Activated naive CD4-positive, alpha-beta T cell treated with anti-CD3 and anti-CD28 coated beads, Interleukin-2, amount 50 U/mL, for 72 hours (primary cell): Measurements from ENCODE around the gene MORN1. TPM values are rescaled to one million over a fixed set of nuclear protein-coding genes. Genes with fewer than 3 reads are reported as not detected.
"Not testable (repeated sequence)": the region's sequence is repeated elsewhere in the genome, so short reads cannot be mapped to it uniquely, and the experiment has no call there.

Source experiments
- ATAC-seq, 2 donors: fragments of 150-1000 bp; cut with Tn5 transposase; 2 replicates each; pipeline ENCODE4 v1.10.0; 2021; ENCODE audit warnings: mild to moderate bottlenecking in 2 of 2, moderate library complexity in 2 of 2
- DNase-seq, 2 donors: peaks; one replicate each; pipeline ENCODE4 v3.0.0; 2021 to 2022; ENCODE audit warnings: low spot score in 2 of 2
- H3K27ac Mint-ChIP-seq, 2 donors: one replicate each; pipeline ENCODE4 v1.8.0; 2022; ENCODE audit warnings: mild to moderate bottlenecking in 2 of 2, mixed read lengths in 2 of 2
- H3K36me3 Mint-ChIP-seq, 2 donors: one replicate each; pipeline ENCODE4 v1.8.0; 2022; ENCODE audit warnings: mixed read lengths in 2 of 2
- H3K9me3 Mint-ChIP-seq, 2 donors: one replicate each; pipeline ENCODE4 v1.8.0; 2022; ENCODE audit warnings: mixed read lengths in 2 of 2
- total RNA-seq, 2 donors: library from RNA; stranded (reverse); gene quantifications; one replicate each; pipeline ENCODE4 v1.2.3, GENCODE V29; 2022

The MORN1 gene
- total RNA-seq, 2 donors from 2014 or later: 2.0 to 5.7 TPM

- H3K27ac Mint-ChIP-seq: no peak overlapping the region
- no peak for DNase-seq
- no peaks in the 10 kb centered on the region for H3K9me3 Mint-ChIP-seq
- ATAC-seq: no peak
- H3K36me3 Mint-ChIP-seq: no peaks in the 10 kb centered on the region
Measured at GRCh38 chr1:2330519-2331199, 60.7 kb downstream of the MORN1 start.

GRCh38 chr1:2330035-2330434, 61.3 kb downstream of the MORN1 start:
- DNase-seq (no peak), ATAC-seq (no peak)
- Mint-ChIP-seq H3K36me3 (no peaks in the 10 kb centered on the region), H3K27ac (no peak overlapping the region), H3K9me3 (no peaks in the 10 kb centered on the region)

- Mint-ChIP-seq H3K36me3 (no peaks in the 10 kb centered on the region), H3K9me3 (no peaks in the 10 kb centered on the region), H3K27ac (no peak overlapping the region)
- ATAC-seq (no peak), DNase-seq (no peak)
Measured at GRCh38 chr1:2328676-2329455, 62.5 kb downstream of the MORN1 start.

GRCh38 chr1:2327841-2328240, 63.5 kb downstream of the MORN1 start:
- Mint-ChIP-seq H3K36me3 (no peaks in the 10 kb centered on the region), H3K27ac (no peak overlapping the region), H3K9me3 (no peaks in the 10 kb centered on the region)
- no peak for ATAC-seq
- DNase-seq: no peak

GRCh38 chr1:2327162-2327561, 64.2 kb downstream of the MORN1 start:
- H3K36me3 Mint-ChIP-seq, H3K9me3 Mint-ChIP-seq, DNase-seq, ATAC-seq: not testable (repeated sequence)
- H3K27ac Mint-ChIP-seq: peak overlapping the region; percentile 5 to 6

- no peak for ATAC-seq
- no peak for DNase-seq
- Mint-ChIP-seq H3K36me3 (no peaks in the 10 kb centered on the region), H3K27ac (peak overlapping the region; percentile 6 to 44), H3K9me3 (no peaks in the 10 kb centered on the region)
Measured at GRCh38 chr1:2326524-2326923, 64.8 kb downstream of the MORN1 start.

- DNase-seq (no peak), ATAC-seq (peak in 1 of 2 donors; percentile 14)
- Mint-ChIP-seq H3K9me3 (no peaks in the 10 kb centered on the region), H3K36me3 (no peaks in the 10 kb centered on the region), H3K27ac (peak overlapping the region in 1 of 2 donors; percentile 47)
Measured at GRCh38 chr1:2324553-2325366, 66.6 kb downstream of the MORN1 start.

- H3K9me3 Mint-ChIP-seq: no peaks in the 10 kb centered on the region
- no peak overlapping the region for H3K27ac Mint-ChIP-seq
- ATAC-seq (no peak), DNase-seq (no peak)
- no peaks in the 10 kb centered on the region for H3K36me3 Mint-ChIP-seq
Measured at GRCh38 chr1:2323451-2323974, 67.8 kb downstream of the MORN1 start.

GRCh38 chr1:2322581-2323211, 68.7 kb downstream of the MORN1 start:
- Mint-ChIP-seq H3K27ac (no peak overlapping the region), H3K9me3 (no peaks in the 10 kb centered on the region), H3K36me3 (no peaks in the 10 kb centered on the region)
- DNase-seq (no peak), ATAC-seq (no peak)

- Mint-ChIP-seq H3K9me3 (no peaks in the 10 kb centered on the region), H3K36me3 (no peaks in the 10 kb centered on the region), H3K27ac (no peak overlapping the region)
- ATAC-seq (no peak), DNase-seq (no peak)
Measured at GRCh38 chr1:2322065-2322571, 69.2 kb downstream of the MORN1 start.

- no peak for DNase-seq
- Mint-ChIP-seq H3K36me3 (no peaks in the 10 kb centered on the region), H3K27ac (no peak overlapping the region), H3K9me3 (no peaks in the 10 kb centered on the region)
- ATAC-seq: no peak
Measured at GRCh38 chr1:2320760-2321667, 70.3 kb downstream of the MORN1 start.

- DNase-seq (no peak), ATAC-seq (no peak)
- Mint-ChIP-seq H3K36me3 (no peaks in the 10 kb centered on the region), H3K27ac (no peak overlapping the region), H3K9me3 (no peaks in the 10 kb centered on the region)
Measured at GRCh38 chr1:2320006-2320405, 71.3 kb downstream of the MORN1 start.

GRCh38 chr1:2319291-2319690, 72.1 kb downstream of the MORN1 start:
- Mint-ChIP-seq H3K27ac (no peak overlapping the region), H3K36me3 (no peaks in the 10 kb centered on the region), H3K9me3 (no peaks in the 10 kb centered on the region)
- DNase-seq (no peak), ATAC-seq (no peak)

GRCh38 chr1:2318314-2319278, 72.8 kb downstream of the MORN1 start:
- ATAC-seq (no peak), DNase-seq (no peak)
- no peak overlapping the region for H3K27ac Mint-ChIP-seq
- H3K9me3 Mint-ChIP-seq: no peaks in the 10 kb centered on the region
- H3K36me3 Mint-ChIP-seq: no peaks in the 10 kb centered on the region
